H1 (cell line): ENCODE data around the gene AFF4. TPM values are rescaled to one million over a fixed set of nuclear protein-coding genes. Genes with fewer than 3 reads are reported as not detected.

Experiments
- CTCF ChIA-PET: fragments of 300-600 bp; sonication (Branson Sonifier 250); formaldehyde crosslinking; loops from one replicate; lab custom pipeline; 2021; ENCODE audit not compliant: partially characterized antibody; lab: Charles Lee
- POLR2A ChIA-PET: fragments of 300-600 bp; sonication (Branson Sonifier 250); formaldehyde crosslinking; loops from one replicate; lab custom pipeline; 2021; ENCODE audit warnings: inconsistent platforms; ENCODE audit not compliant: partially characterized antibody; lab: Charles Lee
- DNase-seq, 2 experiments: peaks; one replicate each; pipeline versions ENCODE4 v3.0.0 to v3.0.0-alpha.2; 2010 to 2022; ENCODE audit warnings: low spot score in 2 of 2, low read depth in 1 of 2, mixed read lengths in 1 of 2
- FAIRE-seq: peaks from 2 replicates; lab custom pipeline; 2011; peaks lifted over from hg19 to GRCh38; lab: Jason Lieb, UNC
- H2AFZ ChIP-seq: 2 replicates; pipeline ENCODE4 v1.8.1; 2012; ENCODE audit warnings: low read length, inconsistent platforms
- H2AK5ac ChIP-seq: 2 replicates; pipeline ENCODE4 v1.6.1; 2013; ENCODE audit warnings: low read depth, low read length
- H2BK120ac ChIP-seq: replicated peaks from 2 replicates; pipeline ENCODE3; 2013; ENCODE audit warnings: low read depth, low read length, inconsistent platforms
- H2BK12ac ChIP-seq: 2 replicates; pipeline ENCODE4 v1.6.1; 2013; ENCODE audit warnings: low read depth, low read length
- H2BK15ac ChIP-seq: 2 replicates; pipeline ENCODE4 v1.6.1; 2013; ENCODE audit warnings: low read length
- H2BK20ac ChIP-seq: 2 replicates; pipeline ENCODE4 v1.6.1; 2013; ENCODE audit warnings: low read length
- H2BK5ac ChIP-seq: 2 replicates; pipeline ENCODE4 v1.6.1; 2013; ENCODE audit warnings: low read depth, low read length
- H3K14ac ChIP-seq: 2 replicates; pipeline ENCODE4 v1.6.1; 2013; ENCODE audit warnings: inconsistent platforms; ENCODE audit not compliant: insufficient read length
- H3K18ac ChIP-seq: 2 replicates; pipeline ENCODE4 v1.6.1; 2013; ENCODE audit warnings: low read length; ENCODE audit errors: extremely low read depth
- H3K23ac ChIP-seq: 2 replicates; pipeline ENCODE4 v1.6.1; 2013; ENCODE audit warnings: inconsistent platforms; ENCODE audit not compliant: insufficient read length
- H3K23me2 ChIP-seq: 2 replicates; pipeline ENCODE4 v1.6.1; 2013; ENCODE audit warnings: low read depth, low read length
- H3K27ac ChIP-seq: 2 replicates; pipeline ENCODE4 v1.6.1; 2011; ENCODE audit warnings: low read depth, low read length, inconsistent platforms
- H3K27me3 ChIP-seq, 4 experiments: replicated peaks in 1 of 4; 1 replicate in 1 of 4; 2 replicates in 3 of 4; pipeline versions ENCODE4 v1.6.1 to v1.8.1; 2011 to 2013; ENCODE audit warnings: low read length in 3 of 4, mild to moderate bottlenecking in 3 of 4, inconsistent platforms in 2 of 4, mixed read lengths in 2 of 4, moderate library complexity in 1 of 4; ENCODE audit not compliant: control insufficient read depth in 3 of 4, insufficient read depth in 3 of 4; ENCODE audit errors: extremely low read depth in 1 of 4
- H3K36me3 ChIP-seq, 4 experiments: 2 replicates each; pipeline versions ENCODE4 v1.6.1 to v1.8.1; 2011 to 2013; ENCODE audit warnings: mild to moderate bottlenecking in 4 of 4, low read length in 3 of 4, moderate library complexity in 2 of 4, control low read depth in 1 of 4, inconsistent platforms in 1 of 4; ENCODE audit not compliant: insufficient read depth in 4 of 4, control insufficient read depth in 2 of 4
- H3K4ac ChIP-seq: replicated peaks from 2 replicates; pipeline ENCODE3; 2013; ENCODE audit warnings: low read length, low read depth, mixed read lengths, inconsistent platforms; ENCODE audit not compliant: insufficient read length
- H3K4me1 ChIP-seq, 4 experiments: replicated peaks in 1 of 4; 1 replicate in 1 of 4; 2 replicates in 3 of 4; pipeline versions ENCODE4 v1.6.1 to v1.8.1; 2011 to 2013; ENCODE audit warnings: low read length in 3 of 4, inconsistent platforms in 2 of 4, mixed read lengths in 1 of 4; ENCODE audit not compliant: insufficient read depth in 4 of 4, control insufficient read depth in 3 of 4
- H3K4me2 ChIP-seq, 2 experiments: 2 replicates each; pipeline versions ENCODE4 v1.6.1 to v1.8.1; 2011 to 2013; ENCODE audit warnings: low read depth in 2 of 2, low read length in 2 of 2, control low read depth in 1 of 2, inconsistent platforms in 1 of 2, mild to moderate bottlenecking in 1 of 2; ENCODE audit not compliant: insufficient read depth in 1 of 2
- H3K4me3 ChIP-seq, 4 experiments: fragments of 200-600, 300-600 bp in 1 of 4; sonication (generic), shearing (Covaris generic), sonication (Bioruptor Twin) in 1 of 4; 2 replicates each; pipeline versions ENCODE4 v1.5.1 to v1.8.1; 2011 to 2016; ENCODE audit warnings: low read length in 4 of 4, low read depth in 3 of 4, control low read depth in 2 of 4, inconsistent platforms in 2 of 4, mild to moderate bottlenecking in 2 of 4, mixed read lengths in 1 of 4, moderate library complexity in 1 of 4; ENCODE audit not compliant: insufficient read depth in 2 of 4; ENCODE audit errors: extremely low read depth in 1 of 4
- H3K56ac ChIP-seq: replicated peaks from 2 replicates; pipeline ENCODE3; 2013; ENCODE audit warnings: low read depth, mild to moderate bottlenecking, mixed read lengths, low read length, inconsistent platforms; ENCODE audit not compliant: insufficient read length
- H3K79me1 ChIP-seq: 2 replicates; pipeline ENCODE4 v1.6.1; 2013; ENCODE audit warnings: low read depth, low read length, control low read depth
- H3K79me2 ChIP-seq, 2 experiments: 2 replicates each; pipeline versions ENCODE4 v1.6.1 to v1.8.1; 2012 to 2013; ENCODE audit warnings: low read length in 2 of 2, mild to moderate bottlenecking in 2 of 2, inconsistent platforms in 1 of 2; ENCODE audit not compliant: insufficient read depth in 2 of 2, control insufficient read depth in 1 of 2
- H3K9ac ChIP-seq, 4 experiments: replicated peaks in 1 of 4; 1 replicate in 1 of 4; 2 replicates in 3 of 4; pipeline versions ENCODE4 v1.6.1 to v1.8.1; 2011 to 2013; ENCODE audit warnings: low read depth in 3 of 4, low read length in 3 of 4, control low read depth in 2 of 4, mild to moderate bottlenecking in 2 of 4, moderate library complexity in 2 of 4, inconsistent platforms in 1 of 4; ENCODE audit errors: extremely low read depth in 1 of 4
- H3K9me3 ChIP-seq, 2 experiments: 2 replicates each; pipeline versions ENCODE4 v1.6.1 to v1.8.1; 2012 to 2013; ENCODE audit warnings: mild to moderate bottlenecking in 2 of 2, moderate library complexity in 2 of 2, control low read depth in 1 of 2, inconsistent platforms in 1 of 2, low read depth in 1 of 2, low read length in 1 of 2, mixed read lengths in 1 of 2; ENCODE audit not compliant: insufficient read depth in 2 of 2
- H4K20me1 ChIP-seq, 2 experiments: replicated peaks in 1 of 2; 2 replicates each; pipeline versions ENCODE3 to v1.8.1; 2011 to 2013; ENCODE audit warnings: inconsistent platforms in 2 of 2, low read length in 2 of 2, mild to moderate bottlenecking in 1 of 2; ENCODE audit not compliant: insufficient read depth in 2 of 2, control insufficient read depth in 1 of 2
- H4K5ac ChIP-seq: 2 replicates; pipeline ENCODE4 v1.6.1; 2013; ENCODE audit warnings: low read length, low read depth, mixed read lengths, inconsistent platforms; ENCODE audit not compliant: insufficient read length
- H4K8ac ChIP-seq: 2 replicates; pipeline ENCODE4 v1.8.0; 2013; ENCODE audit warnings: mild to moderate bottlenecking, moderate library complexity, low read length, inconsistent platforms; ENCODE audit not compliant: insufficient read depth; ENCODE audit errors: extremely low read depth
- H4K91ac ChIP-seq: replicated peaks from 2 replicates; pipeline ENCODE3; 2013; ENCODE audit warnings: low read length, mixed read lengths, inconsistent platforms; ENCODE audit not compliant: insufficient read length
- BACH1 ChIP-seq: IDR thresholded peaks from 2 replicates; pipeline ENCODE4 v1.6.1; 2012; ENCODE audit warnings: low read length, improper control_type of control experiment
- CBX8 ChIP-seq: fragments of 300-800, 300-1000 bp; sonication (generic); IDR thresholded peaks from 2 replicates; pipeline ENCODE4 v1.7.1; 2016; ENCODE audit warnings: low read depth, low read length, borderline replicate concordance
- CTBP2 ChIP-seq: IDR thresholded peaks from 2 replicates; pipeline ENCODE4 v1.7.0; 2011; ENCODE audit warnings: borderline replicate concordance, mild to moderate bottlenecking, moderate library complexity, mixed read lengths, low read length; ENCODE audit not compliant: insufficient read depth, insufficient read length
- GABPA ChIP-seq: IDR thresholded peaks from 2 replicates; pipeline ENCODE4 v1.6.1; 2011; ENCODE audit warnings: mild to moderate bottlenecking, low read length, moderate library complexity, borderline replicate concordance; ENCODE audit not compliant: insufficient read depth
- SAP30 ChIP-seq: fragments of 300-600 bp; sonication (generic); IDR thresholded peaks from 2 replicates; pipeline ENCODE4 v1.7.1; 2012; ENCODE audit warnings: low read length, moderate library complexity, mild to moderate bottlenecking, inconsistent platforms; ENCODE audit not compliant: insufficient read depth, insufficient replicate concordance
- WGBS, 2 experiments: shearing (Covaris generic) in 1 of 2; methylation state at CpG; one replicate each; pipeline versions ENCODE4 v1.1.6 to v1.1.7; 2013 to 2015; ENCODE audit warnings: low lambda C conversion rate in 2 of 2, mixed read lengths in 2 of 2, inconsistent platforms in 1 of 2, low coverage in 1 of 2, missing lambda C conversion rate in 1 of 2; ENCODE audit not compliant: insufficient replicate concordance in 2 of 2, insufficient coverage in 1 of 2, insufficient read length in 1 of 2; ENCODE audit errors: extremely low coverage in 1 of 2, missing lambda C conversion rate in 1 of 2; 5-methylcytosine and 5-hydroxymethylcytosine counted together
- polyA plus RNA-seq, 7 experiments: library from polyadenylated mRNA; depleted of rRNA in 3 of 7; stranded (reverse) in 5 of 7; unstranded in 2 of 7; fragments of >200 nt in 5 of 7; fragments of 200-250 nt in 2 of 7; gene quantifications; 1 replicate in 5 of 7; 2 replicates in 1 of 7; 4 replicates in 1 of 7; pipeline versions ENCODE4 v1.2.1 to v1.2.3, GENCODE V29; 2011 to 2013; ENCODE audit warnings: missing spikeins in 2 of 7, mixed read lengths in 2 of 7
- total RNA-seq: library from RNA; stranded (reverse); fragmentation: NEBNext Ultra II Directional; extraction: Animal tissue kit (Norgen Biotek cat#: 25700); gene quantifications from 2 replicates; pipeline ENCODE4 v1.2.1, GENCODE V29; 2021

Gene AFF4
- total and polyA plus RNA-seq, 2 of the 8 experiments (the other 6 are each of a cell fraction or from before 2014, with no cell fraction given): 12.0 to 61.4 TPM

- no peak for DNase-seq
- 50% methylated on average over 1 of the region's 1 CpG; no CpG with 5 or more reads in 1 of the 2 experiments for WGBS, 2 experiments
- CTCF ChIA-PET: interaction anchor here (0.6 to 32.2 kb wide), 6 partner anchors 8 to 1671 kb away, joined by 3 to 465 read pairs (median 4); partner anchors contain the start of genes GDF9, SHROOM1 and UQCRQ
Observed at GRCh38 chr5:132853790-132854189, 109.6 kb downstream of the AFF4 start.

More at GRCh38 chr5:132853790-132854189, 109.6 kb downstream of the AFF4 start:
- H3K9ac ChIP-seq: no peak overlapping the region
- no peak overlapping the region for H3K4ac ChIP-seq
- H4K8ac ChIP-seq: no peak overlapping the region
- no peaks in the 10 kb centered on the region for H3K23me2 ChIP-seq
- H3K18ac ChIP-seq: no peak overlapping the region
- no peaks in the 10 kb centered on the region for H3K36me3 ChIP-seq
- no peaks in the 10 kb centered on the region for H3K27me3 ChIP-seq
- no peak overlapping the region for H2AK5ac ChIP-seq
- H2AFZ ChIP-seq: no peak overlapping the region
- H4K91ac ChIP-seq: no peak overlapping the region
- no peaks in the 10 kb centered on the region for H3K79me1 ChIP-seq
- H3K4me1 ChIP-seq: peaks cover 0 to 1% (median 0%) of the 10 kb centered on the region in 4 experiments; a peak in 1 of 7 replicates
- no peaks in the 10 kb centered on the region for H3K9me3 ChIP-seq
- no peak overlapping the region for H2BK120ac ChIP-seq
- H2BK12ac ChIP-seq: no peak overlapping the region
- no peak for TF ChIP-seq CBX8
- no peak for TF ChIP-seq CTBP2
- TF ChIP-seq SAP30: no peak
- no peak for TF ChIP-seq GABPA
- no peak for TF ChIP-seq BACH1
- no peak overlapping the region for H4K5ac ChIP-seq
- no peaks in the 10 kb centered on the region for H3K79me2 ChIP-seq
- no peak overlapping the region for H3K4me3 ChIP-seq
- no peak overlapping the region for H2BK20ac ChIP-seq
- H3K23ac ChIP-seq: no peak overlapping the region
- H3K14ac ChIP-seq: no peak overlapping the region
- POLR2A ChIA-PET: interaction anchor here (0.9 to 1.6 kb wide), 5 partner anchors 10 to 30 kb away, joined by 3 to 4 read pairs (median 3); partner anchors contain the start of genes GDF9 and UQCRQ
- H3K27ac ChIP-seq: no peak overlapping the region
- H2BK15ac ChIP-seq: no peak overlapping the region
- H4K20me1 ChIP-seq: no peaks in the 10 kb centered on the region
- FAIRE-seq: no peak
- H2BK5ac ChIP-seq: no peak overlapping the region
- no peak overlapping the region for H3K4me2 ChIP-seq
- no peak overlapping the region for H3K56ac ChIP-seq
